GM12892 (cell line): ENCODE measurements around the gene AGFG1.

Source experiments
- POLR2A ChIP-seq: IDR thresholded peaks from 2 replicates; pipeline ENCODE4 v1.6.1; 2011; ENCODE audit warnings: low read depth, low read length, control low read depth
- POLR2AphosphoS5 ChIP-seq: IDR thresholded peaks from 2 replicates; pipeline ENCODE4 v1.6.1; 2011; ENCODE audit warnings: low read depth, low read length, control low read depth
- TAF1 ChIP-seq: IDR thresholded peaks from 2 replicates; pipeline ENCODE4 v1.6.1; 2011; ENCODE audit warnings: low read depth, mild to moderate bottlenecking, control low read depth, low read length, borderline replicate concordance

GRCh38 chr2:227510620-227510958 lies 38.6 kb downstream of the AGFG1 start:
- TF ChIP-seq POLR2A (no peak), TAF1 (no peak), POLR2AphosphoS5 (no peak)
